HG03558 (cell line): Measurements from ENCODE around the gene NUP88.
A peak's percentile ranks its signal among the peaks of the same experiment; 100 is the strongest.

Experiments
- ATAC-seq: cut with Tn5 transposase; IDR thresholded peaks from one replicate; pipeline ENCODE4 v1.9.1; 2021; ENCODE audit warnings: moderate number of reproducible peaks; ENCODE audit not compliant: unreplicated experiment; ENCODE audit errors: extremely low read depth

The NUP88 gene

DNA sequence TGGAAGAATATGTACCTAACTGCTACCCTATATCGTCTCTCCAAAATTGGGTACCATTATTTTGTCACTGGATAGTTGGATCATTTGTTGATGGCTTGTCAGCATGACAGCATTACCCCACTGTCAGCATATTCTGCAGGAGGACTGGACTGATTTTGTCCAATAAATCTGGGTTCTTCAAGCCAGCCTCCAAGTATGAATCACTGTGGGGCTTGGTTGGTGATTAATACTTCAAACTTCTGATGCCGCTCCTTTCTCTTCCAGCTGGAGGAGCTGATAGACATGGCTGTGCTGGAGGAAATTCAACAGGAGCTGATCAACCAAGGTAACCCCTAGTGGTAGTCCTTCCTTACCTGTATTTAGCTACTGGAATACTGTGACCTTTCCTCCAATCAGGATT is 3.0 kb upstream of the NUP88 start:
- no peak for ATAC-seq

DNA sequence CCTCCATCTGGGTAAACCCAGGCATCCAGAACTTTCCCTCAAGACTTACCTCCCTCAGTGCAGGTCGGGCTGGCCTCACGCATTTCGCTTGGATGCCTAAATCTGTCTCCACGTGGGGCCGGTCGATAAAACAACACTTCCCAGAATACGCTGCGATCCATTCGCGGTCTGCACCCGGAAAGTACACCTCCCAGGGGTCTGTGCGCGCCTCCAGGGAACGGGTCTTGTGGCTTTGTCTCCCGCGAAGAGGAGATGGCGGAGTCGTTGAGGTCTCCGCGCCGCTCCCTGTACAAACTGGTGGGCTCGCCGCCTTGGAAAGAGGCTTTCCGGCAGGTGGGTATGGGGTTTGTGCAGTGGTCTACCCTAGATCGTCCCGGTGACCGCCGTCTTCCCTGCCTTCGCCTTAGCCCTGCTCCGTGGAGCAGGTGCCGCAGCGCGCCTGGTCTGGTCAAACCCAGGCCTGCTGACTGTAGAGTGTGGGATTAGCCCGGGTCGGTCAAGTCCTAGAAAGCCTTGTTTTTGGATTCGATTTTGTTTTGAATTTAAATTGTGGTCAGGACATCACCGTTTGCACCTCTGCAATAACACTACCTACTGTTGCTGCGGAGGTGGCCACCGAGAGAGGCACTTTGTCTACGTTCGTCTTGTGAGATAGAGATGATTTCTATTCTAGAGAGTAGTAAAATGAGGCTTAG is 644 bp upstream of the NUP88 start, which contains the start of gene RPAIN:
Gene RPAIN (plus strand): TSS at position 224 of the 695 bp plus-strand sequence. CDS start 29 bp downstream, at position 253.
- ATAC-seq, result peak; percentile 18

DNA sequence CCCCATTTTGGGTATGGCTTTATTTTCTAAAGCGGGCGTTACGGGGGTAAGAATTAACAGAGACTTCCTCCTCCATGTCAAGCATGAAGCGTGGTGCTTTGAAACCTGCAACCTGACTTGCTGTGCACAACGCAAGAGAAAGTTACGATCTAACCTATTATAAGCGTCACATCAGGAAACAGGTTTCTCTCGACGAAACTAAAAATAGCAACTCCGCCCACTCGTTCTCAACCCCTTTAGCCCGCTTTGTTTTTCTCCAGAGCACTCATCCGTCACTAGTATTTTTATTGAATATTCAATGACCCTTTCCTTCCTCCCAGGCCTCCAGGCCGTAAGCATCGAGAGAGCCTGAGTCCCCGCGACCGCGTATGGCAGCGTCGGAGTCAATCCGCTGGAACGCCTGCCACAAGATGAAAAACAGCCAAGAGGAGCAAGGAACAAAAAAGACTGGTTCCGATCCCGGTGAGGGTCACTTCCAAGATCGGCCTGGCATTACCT is 555 bp downstream of the NUP88 start:
- no peak for ATAC-seq

DNA sequence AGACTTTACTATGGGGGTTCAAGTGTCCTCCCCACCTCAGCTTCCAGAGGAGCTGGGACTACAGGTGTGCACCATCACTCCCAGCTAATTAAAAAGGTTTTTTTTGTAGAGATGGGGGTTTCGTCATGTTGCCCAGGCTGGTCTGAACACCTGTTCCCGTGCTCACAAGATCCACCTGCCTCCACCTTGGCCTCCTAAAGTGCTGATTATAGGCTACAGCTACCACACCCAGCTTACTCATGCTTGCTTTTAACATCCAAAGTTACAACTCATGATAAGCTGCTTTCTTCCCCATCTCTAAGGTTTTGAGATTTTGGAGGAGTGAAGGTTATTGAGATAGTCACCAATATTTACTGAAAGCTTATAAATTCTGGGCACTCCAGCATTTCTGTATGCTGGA is 2.6 kb downstream of the NUP88 start:
- ATAC-seq, result no peak

DNA sequence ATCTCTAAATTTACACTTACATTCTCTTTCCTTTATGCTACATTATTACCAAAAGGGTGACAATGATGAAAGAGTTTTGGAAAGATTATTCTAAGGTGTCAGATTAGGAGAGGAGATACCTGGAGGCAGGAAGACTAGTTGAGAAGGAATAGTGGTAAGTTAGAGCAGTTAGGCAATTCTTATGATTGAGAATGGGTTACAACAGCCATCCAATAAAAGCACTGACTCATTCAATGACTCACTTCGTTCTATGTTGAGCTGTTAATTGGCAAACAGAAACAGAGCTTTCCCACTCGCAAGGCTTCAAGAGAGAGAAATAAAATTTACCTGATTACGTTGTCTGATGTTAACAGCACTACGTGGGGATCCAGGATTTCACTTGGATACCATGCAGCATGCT is 5.8 kb downstream of the NUP88 start:
- ATAC-seq, result no peak

DNA sequence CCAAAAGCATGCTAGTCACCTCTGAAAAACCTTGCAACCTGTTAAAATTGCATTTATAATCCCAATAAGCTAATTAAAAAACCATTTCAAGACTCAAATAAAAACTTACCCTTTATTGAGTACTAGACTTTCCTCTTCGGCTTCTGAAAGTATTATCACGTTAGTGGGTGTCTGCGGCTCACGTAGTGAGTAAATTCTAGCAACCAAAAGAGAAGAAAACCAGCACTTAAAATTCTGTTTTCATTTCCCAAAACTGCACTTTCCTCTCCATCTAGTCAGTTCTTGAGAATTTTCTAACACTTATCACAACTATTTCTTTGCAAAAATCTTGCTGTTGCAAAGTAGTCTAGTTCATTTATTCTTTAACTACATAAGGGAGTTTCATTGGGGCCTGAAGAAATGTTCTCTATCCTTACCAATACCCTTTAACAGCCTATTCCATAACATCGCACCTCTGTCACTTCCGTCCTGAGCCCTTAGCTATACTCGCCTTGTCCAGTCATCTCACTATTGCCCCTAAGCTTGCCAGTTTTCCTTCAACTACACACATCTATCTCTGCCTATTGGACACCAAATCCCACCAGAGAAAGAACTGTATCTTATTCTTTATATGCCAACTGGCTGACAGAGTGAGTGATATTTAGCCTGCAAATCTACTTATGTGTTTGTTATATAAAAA is 8.7 kb downstream of the NUP88 start:
- ATAC-seq, result no peak

DNA sequence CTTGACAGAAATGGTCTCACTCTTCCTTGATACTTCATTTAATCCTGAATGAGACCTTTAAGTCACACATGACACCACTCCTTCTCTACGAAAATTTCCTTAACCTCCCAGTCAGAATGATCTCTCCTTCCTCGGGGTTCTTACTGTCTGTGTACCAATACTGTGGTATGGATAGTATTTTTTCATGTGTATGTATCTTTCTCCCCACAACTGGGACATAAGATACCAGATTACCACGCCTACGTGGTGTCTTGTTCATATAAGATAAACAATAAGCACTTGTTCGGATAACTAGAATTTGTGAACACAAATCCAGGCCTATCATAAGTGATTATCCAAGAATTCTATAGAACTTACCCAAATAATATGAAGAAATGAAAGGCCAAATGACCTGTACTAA is 11.3 kb downstream of the NUP88 start:
- ATAC-seq, result no peak

DNA sequence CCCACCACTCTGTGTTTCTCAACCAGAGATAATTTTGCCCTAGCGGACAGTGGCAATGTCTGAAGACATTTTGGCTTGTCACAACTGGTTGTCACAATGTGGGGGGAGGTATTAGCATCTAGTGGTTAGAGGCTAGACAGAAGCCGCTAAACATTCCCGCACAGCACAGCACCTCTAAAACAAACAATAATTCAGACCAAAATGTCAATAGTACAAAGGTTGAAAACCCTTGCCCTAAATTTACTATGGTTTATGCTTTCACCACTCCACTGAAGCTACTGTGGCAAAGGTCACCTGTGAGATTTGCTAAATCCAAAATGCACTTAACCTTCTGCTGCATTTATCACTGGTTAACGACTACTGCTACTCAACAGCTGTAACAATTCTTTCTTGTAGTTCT is 14.1 kb downstream of the NUP88 start:
- no peak for ATAC-seq

DNA sequence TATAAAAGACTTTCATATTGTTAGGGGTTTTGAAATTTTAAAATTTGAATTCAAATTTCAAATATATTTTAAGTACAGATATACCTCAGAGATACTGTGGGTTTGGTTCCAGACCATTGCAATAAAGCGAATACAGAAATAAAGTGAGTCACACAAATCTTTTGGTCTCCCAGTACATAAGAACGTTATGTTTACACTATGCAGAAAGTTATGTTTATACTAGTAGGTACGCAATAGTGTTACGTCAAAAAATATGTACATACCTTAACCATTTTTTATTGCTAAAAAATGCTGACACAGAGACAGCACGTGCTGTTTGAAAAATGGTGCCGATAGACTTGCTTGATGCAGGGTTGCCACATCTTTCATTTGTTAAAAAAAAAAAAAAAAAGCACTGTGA is 19.7 kb downstream of the NUP88 start:
- ATAC-seq, result no peak

DNA sequence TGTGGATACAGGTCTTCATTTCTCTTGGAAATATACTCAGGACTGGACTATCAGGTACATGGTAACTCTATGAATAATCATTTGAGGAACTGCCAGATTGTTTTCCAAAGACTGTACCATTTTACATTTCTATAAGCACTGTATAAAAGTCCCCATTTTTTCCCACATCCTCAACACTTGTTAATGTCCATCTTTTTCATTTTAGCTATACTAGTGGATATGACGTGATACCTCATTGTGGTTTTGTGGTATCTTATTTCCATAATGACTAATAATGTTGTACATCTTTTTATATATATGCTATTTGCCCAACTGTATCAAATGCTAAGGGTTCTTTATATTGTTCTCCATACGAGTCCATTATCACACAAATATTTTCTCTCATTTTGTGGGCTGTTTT is 22.9 kb downstream of the NUP88 start:
- ATAC-seq, result no peak

DNA sequence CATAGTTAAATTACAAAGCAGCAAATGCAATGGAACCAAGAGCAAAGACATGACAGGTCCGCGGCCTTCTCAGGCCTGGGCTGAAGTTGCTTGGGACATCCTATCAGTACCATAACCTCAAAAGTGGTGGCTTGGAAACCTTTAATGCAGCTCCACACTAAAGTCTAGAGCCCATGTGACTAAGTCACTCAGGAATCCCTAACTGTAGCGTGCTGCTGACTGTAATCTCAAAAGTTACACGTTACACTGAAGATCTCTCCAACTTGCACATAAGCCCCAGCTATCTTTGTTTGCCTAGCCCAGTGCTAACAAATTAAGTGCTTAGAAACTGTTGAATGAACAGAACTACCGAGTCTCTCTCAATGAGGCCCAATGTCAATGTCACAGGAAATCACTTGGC is 27.8 kb downstream of the NUP88 start:
- no peak for ATAC-seq

DNA sequence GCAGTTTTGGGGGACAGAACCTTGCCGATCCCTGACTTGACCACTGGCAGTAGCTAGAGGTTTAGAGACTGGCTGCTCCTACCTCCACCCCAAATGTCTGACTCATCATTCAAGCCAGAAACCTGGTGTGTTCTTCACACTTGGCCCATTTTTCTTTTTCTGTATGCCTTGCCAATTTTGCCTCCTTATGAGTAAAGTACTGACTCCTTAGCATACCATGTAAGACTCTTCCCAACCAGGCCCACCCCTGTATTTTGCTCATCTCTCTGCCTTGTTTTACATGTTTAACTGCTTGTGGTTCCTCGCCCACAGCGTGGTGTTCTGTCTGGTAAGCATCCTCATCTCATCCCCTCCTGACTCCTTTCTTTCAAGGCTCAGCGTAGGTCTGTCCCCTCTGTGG is 37.9 kb downstream of the NUP88 start:
- no peak for ATAC-seq

DNA sequence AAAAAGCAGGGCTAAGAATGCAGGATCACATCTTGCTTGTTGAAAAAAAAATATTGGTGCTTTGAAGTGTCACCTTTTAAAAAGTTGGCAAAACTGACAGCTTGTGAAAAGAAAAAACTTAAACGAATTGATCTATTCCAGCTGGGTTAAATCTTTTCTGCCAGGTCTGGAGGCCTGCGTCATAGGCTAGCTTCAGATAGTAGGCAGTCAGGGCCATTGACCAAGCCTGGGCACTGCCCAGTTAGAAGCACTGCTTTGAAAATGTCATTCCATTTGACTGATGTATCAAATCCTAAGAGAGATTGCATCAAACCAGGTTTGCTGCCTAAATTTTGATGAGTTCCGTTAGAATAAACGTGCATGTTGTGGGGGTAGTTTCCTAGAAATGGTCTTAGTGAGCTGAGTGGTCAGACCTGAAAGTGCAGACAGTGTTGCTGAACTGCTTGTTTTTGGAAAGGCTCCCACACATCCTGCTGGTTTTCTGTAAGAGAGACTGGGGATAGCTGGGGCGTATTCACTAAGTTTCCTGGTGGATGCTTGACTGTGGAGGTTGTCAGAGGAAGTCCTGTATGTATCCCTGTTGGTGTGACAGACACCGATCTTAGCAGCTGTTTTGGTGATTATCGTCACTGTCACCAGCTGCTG is 38.8 kb downstream of the NUP88 start:
- no peak for ATAC-seq

DNA sequence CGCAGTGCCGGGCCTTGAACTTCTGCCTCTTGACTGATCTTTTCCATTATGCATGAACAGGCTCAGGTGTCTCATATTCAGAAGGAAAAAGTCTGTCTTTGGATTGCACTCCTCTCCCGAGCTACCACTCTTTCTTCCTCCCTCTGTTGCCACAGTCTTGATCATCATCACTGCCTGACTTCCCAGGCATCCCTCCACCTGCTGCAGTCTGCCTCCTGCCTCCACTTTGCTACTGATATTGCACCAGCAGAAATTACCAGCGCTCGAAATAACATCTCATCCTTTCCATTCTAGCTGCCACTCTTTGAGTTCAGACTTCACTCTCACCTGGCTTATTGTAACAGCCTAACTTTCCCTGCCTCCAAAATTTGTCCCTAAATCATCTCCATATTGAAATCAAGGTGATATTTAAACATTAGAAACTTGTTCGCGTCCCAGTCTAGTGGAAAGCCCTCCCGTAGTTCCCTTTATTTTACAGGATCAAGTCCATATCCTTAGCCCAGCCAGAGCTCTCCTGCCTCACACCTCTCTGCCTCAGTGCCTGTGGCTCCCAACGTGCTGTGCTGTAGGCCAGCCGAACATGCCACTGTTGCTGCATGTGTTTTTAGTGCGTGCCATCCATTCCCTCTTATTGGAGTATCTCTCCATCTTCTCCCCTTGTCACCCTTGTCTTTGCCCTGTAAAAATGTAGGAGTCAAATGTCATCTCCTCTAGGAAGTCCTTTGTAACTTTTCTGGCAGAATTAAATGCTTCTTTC is 39.9 kb downstream of the NUP88 start:
- no peak for ATAC-seq

DNA sequence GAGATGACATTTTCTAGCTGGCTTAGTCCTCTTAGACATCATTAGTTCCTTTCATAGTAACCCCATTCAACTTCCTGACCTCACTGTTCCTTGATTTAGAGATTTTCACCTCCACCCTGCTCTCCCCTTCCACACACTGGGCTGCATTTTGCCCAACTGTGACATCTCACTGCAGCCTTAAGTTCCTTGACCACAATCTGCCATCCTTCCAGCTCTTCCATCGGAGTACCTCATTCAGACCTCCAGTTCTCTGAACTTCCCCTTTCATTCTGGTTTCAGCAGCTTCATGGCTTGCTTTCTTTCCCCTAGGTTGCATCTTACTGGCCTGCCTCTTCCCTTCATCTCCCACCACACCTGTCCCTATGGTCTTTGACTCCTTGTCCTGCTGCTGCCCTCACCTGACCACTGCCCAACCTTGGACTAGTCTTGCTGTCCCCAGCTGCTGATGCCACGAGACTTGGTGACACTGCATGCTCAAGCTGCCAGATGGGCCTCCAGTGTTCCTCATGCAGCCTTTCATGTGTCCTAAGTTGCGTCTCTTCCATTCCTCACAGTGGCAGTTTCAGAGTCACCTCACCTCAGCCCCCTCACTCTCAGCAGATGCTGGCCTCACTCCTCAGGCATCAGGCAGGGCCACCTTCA is 40.8 kb downstream of the NUP88 start:
- ATAC-seq, result no peak

DNA sequence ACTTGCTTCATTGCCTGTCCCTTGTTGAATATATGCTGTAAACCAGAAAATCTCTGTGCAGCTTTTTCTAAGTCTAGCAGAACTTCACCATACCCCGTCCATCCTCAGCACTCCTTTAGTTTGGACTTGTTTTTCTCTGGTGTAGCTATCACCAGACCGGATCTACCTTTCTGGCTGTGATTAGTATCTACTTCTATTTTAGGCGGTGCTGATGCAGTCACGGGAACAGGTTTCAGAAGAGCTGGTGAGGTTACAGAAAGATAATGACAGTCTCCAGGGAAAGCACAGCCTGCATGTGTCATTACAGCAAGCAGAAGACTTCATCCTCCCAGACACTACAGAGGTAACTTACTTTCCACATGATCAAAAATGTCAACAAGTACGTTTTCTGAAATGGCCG is 46.4 kb downstream of the NUP88 start:
- ATAC-seq, result no peak

DNA sequence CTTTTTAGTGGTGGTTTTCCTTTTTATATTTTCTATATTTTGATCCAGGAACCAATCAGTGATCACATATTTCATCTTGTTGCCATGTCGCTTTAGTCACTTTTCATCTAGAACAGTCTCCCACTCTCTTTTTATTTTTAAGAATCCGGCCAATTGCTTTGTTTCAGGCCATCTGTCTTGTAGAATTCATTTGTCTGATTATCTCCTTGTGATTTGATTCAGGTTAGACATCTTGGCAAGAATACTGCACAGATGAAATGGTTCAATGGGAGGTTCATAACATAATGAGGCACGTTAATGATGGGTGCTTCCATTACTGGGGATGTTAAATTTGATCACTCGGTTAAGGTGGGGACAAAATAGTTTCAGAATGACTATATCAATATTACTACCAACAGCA is 49.1 kb downstream of the NUP88 start:
- ATAC-seq, result no peak

DNA sequence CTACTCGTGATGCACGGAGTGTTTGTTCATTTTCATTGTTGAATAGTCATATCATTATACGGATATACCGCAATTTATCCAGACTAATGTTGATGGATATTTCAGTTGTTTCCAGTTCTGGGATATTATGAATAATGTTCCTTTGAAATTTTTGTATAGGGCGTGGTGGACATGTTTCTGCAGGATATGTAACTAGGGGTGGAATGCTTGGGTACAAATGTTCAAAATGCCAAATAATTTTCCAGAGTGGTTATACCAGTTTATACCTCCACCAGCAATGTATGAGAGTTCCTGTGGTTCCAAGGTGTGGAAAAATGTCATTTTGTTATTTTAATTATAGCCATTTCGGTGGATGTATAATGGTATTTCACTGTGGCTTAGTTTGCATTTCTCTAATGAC is 53.6 kb downstream of the NUP88 start:
- ATAC-seq, result no peak

DNA sequence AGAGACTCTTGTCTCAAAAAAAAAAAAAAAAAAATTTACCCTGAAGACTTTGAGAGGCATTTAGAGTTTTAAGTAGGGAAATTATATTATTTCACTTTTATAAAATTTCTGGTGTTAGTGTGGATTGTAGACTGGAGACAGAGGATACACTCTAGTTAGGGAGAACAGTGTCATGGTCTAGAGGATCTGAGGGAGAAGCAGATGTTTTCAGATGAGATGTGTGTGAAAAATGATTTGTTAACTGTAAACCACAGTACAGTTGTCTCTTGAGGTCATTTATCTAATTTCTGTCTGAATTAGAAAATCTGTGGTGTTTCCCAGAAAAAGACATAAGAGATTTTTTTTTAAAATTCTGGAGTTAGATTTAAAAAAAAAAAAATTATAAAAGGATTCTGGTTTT is 54.8 kb downstream of the NUP88 start:
- no peak for ATAC-seq

DNA sequence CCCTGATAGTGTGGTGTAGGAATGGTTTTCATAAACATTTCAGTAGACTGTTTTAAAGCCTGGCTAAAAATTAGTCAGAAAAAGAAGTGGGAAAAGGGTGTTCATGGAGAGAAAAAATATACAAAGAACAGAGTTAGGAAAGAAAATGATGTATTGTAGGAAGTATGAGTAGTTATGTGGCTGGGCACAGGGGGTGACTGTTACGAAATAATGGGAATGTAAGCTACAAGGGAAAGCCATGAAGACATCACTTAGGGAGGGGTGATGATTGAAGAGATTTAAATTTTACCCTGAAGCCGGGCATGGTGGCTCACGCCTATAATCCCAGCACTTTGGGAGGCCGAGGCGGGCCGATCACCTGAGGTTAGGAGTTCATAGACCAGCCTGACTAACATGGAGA is 55.3 kb downstream of the NUP88 start:
- ATAC-seq, result no peak
